Measurements from ENCODE around the gene ATP6AP2. TPM values are rescaled to one million over a fixed set of nuclear protein-coding genes. Genes with fewer than 3 reads are reported as not detected.
A peak's percentile ranks its signal among the peaks of the same experiment; 100 is the strongest.
"Not testable (repeated sequence)": the region's sequence is repeated elsewhere in the genome, so short reads cannot be mapped to it uniquely, and the experiment has no call there.

Gene ATP6AP2
- polyA plus RNA-seq, 1 experiment: 297 TPM

DNA sequence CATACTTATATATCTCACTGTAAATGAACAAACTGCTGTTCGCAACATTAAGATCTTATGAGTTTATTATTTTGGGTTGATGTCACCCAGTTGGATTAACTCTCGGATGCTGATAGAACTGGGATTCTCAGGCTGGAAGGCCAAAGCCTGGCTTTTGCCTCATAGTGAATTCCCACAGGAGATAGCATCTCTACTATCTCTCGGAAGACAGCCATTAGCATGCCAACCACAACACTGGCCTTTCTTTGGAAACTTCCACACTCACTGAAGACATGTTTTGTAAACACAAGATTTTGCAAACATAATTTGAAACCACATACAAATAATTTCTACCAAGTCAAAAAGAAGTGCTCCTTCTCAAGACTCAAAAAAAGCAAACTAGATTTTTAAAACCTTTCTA lies 4.5 kb upstream of the ATP6AP2 start:
- no peak overlapping the region for H3K4me3 ChIP-seq (ENCODE audit: low read depth, low read length)
- H3K36me3 ChIP-seq (ENCODE audit: control insufficient read depth, insufficient read depth, low read length): no peaks in the 10 kb centered on the region
- TF ChIP-seq, protein P1, sequence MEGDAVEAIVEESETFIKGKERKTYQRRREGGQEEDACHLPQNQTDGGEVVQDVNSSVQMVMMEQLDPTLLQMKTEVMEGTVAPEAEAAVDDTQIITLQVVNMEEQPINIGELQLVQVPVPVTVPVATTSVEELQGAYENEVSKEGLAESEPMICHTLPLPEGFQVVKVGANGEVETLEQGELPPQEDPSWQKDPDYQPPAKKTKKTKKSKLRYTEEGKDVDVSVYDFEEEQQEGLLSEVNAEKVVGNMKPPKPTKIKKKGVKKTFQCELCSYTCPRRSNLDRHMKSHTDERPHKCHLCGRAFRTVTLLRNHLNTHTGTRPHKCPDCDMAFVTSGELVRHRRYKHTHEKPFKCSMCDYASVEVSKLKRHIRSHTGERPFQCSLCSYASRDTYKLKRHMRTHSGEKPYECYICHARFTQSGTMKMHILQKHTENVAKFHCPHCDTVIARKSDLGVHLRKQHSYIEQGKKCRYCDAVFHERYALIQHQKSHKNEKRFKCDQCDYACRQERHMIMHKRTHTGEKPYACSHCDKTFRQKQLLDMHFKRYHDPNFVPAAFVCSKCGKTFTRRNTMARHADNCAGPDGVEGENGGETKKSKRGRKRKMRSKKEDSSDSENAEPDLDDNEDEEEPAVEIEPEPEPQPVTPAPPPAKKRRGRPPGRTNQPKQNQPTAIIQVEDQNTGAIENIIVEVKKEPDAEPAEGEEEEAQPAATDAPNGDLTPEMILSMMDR (IDR thresholded peaks at IDR 0.05; ENCODE audit: insufficient read depth, low read depth, low read length): no peak
- H3K27me3 ChIP-seq (ENCODE audit: control insufficient read depth, insufficient read depth, low read length): no peaks in the 10 kb centered on the region
- DNase-seq (ENCODE audit: low read depth): no peak
- POLR2A ChIA-PET: no interaction called here
- CTCF ChIA-PET: no interaction called here

DNA sequence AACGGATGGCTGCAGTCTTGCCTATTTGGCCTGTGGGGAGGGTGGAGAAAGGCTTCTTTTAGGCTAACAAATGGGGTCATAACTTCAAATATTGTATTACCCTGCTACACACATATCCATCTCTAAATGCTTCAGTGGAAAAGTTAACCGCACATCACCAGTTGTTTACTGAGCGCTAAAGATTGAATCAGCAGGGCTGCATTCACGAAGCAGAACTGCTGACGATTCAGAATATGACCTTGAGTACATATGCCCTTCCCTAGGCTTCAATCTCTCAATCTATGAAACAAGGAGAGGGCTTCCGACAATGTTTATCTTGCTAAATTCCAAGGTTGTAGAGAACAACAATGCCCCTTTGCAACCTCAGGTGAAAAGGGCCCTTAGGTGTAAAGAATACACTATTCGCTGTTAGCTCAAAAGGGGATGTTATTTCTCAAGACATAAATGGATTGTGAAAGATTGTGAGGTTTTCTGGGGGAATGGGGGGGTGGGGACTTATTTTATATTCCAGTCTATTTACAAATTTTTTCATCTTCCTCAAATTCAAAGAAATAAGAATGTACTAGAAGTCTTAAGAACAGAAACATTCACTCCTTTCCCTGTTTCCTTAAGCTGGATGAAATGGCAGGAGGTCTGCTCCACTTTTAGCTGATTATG lies 2.6 kb upstream of the ATP6AP2 start:
- POLR2A ChIA-PET: no interaction called here
- TF ChIP-seq, protein P1 (IDR thresholded peaks at IDR 0.05; ENCODE audit: insufficient read depth, low read depth, low read length): no peak
- DNase-seq (ENCODE audit: low read depth): no peak
- no peaks in the 10 kb centered on the region for H3K36me3 ChIP-seq (ENCODE audit: control insufficient read depth, insufficient read depth, low read length)
- CTCF ChIA-PET: interaction anchor here (1.0 kb wide), 1 partner anchor 11 kb away, joined by 3 read pairs; no protein-coding TSS in a partner anchor
- no peaks in the 10 kb centered on the region for H3K27me3 ChIP-seq (ENCODE audit: control insufficient read depth, insufficient read depth, low read length)
- H3K4me3 ChIP-seq (ENCODE audit: low read depth, low read length): no peak overlapping the region

DNA sequence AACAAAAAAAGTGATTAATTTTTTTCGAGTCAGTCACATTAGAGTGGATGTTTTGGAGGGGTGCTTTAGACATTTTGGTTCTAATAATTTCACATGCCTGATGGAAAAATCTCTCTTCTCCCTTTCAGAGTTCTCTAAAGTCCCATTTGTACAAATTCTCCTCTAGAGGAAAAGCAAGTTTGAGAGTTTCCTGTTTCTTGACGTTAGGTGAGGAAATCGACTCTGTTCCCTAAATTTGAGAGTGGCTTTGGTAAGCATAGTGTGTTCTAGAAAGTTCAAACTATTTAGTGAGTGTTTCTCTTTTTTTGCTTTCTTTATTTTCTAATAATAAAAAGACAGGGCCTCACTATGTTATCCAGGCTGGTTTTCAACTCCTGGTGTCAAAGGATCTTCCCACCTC lies 1.6 kb upstream of the ATP6AP2 start:
- H3K4me3 ChIP-seq (ENCODE audit: low read depth, low read length): no peak overlapping the region
- TF ChIP-seq, protein P1 (IDR thresholded peaks at IDR 0.05; ENCODE audit: insufficient read depth, low read depth, low read length): no peak
- ChIA-PET CTCF (interaction anchor here (1.0 kb wide), 1 partner anchor 10 kb away, joined by 3 read pairs; no protein-coding TSS in a partner anchor), POLR2A (no interaction called here)
- H3K27me3 ChIP-seq (ENCODE audit: control insufficient read depth, insufficient read depth, low read length): no peaks in the 10 kb centered on the region
- no peaks in the 10 kb centered on the region for H3K36me3 ChIP-seq (ENCODE audit: control insufficient read depth, insufficient read depth, low read length)
- DNase-seq (ENCODE audit: low read depth): no peak

DNA sequence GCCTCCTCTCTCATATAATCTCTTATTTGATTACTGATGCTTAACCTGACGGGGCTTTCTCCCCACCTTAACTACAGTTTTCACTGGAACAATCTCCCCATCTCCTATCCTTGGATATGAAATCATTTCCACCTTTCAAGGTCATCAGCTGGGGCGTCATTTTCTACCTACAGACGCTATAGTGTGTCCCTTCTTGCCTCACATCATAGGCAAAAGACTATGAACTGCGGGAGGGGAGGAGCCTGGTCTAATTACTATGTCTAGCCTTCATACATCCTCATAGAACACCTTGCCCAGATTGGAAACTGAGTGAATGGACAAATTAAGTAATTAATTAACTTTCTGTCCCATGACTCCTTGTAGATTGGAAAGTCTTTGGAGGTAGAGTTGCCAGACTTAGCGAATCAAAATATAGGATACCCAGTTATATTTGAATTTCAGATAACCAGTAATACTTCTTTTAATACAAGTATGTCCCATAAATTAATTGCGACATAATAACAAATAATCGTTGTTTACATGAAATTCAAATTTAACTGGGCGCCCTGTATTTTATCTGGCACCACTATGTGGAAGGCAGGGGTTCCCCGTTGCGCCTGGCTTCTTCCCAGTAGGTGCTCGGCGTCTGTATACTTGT lies 752 bp upstream of the ATP6AP2 start:
- ChIA-PET POLR2A (no interaction called here), CTCF (no interaction called here)
- Histone ChIP-seq H3K27me3 (ENCODE audit: control insufficient read depth, insufficient read depth, low read length) (no peaks in the 10 kb centered on the region), H3K4me3 (ENCODE audit: low read depth, low read length) (peak overlapping the region; percentile 60), H3K36me3 (ENCODE audit: control insufficient read depth, insufficient read depth, low read length) (no peaks in the 10 kb centered on the region)
- TF ChIP-seq, protein P1 (IDR thresholded peaks at IDR 0.05; ENCODE audit: insufficient read depth, low read depth, low read length): no peak
- DNase-seq (ENCODE audit: low read depth): no peak

DNA sequence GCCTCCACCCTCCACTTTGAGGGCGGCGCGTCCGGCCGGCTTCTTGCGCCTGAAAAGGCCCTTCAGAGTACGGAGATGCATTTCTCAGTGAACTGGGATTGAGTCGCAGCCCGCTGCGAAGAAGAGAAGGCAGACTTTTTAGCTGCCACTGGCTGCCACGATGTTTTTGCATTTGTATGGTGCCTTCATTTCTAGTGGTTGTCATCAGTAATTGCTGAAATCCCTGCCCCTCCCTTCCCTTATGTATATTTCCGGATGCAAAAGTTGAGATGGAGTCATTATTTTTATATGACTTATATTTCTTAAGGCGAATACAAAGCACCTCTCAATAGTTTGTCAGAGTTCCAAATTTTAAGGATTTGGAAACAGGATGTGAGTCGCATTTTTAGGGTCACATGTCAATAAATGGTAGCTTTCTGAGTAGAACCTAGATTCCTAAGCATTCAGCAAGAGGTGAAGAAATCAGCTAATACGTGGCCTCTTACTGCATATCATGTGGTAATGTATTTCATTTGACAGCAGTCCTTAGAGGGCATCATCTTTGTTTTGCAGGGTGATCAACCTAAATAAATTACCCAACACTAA lies 658 bp downstream of the ATP6AP2 start:
- no peak for DNase-seq (ENCODE audit: low read depth)
- H3K4me3 ChIP-seq (ENCODE audit: low read depth, low read length): peak overlapping the region; percentile 60
- CTCF ChIA-PET: no interaction called here
- no peaks in the 10 kb centered on the region for H3K36me3 ChIP-seq (ENCODE audit: control insufficient read depth, insufficient read depth, low read length)
- H3K27me3 ChIP-seq (ENCODE audit: control insufficient read depth, insufficient read depth, low read length): no peaks in the 10 kb centered on the region
- TF ChIP-seq, protein P1 (IDR thresholded peaks at IDR 0.05; ENCODE audit: insufficient read depth, low read depth, low read length): no peak
- POLR2A ChIA-PET: no interaction called here

DNA sequence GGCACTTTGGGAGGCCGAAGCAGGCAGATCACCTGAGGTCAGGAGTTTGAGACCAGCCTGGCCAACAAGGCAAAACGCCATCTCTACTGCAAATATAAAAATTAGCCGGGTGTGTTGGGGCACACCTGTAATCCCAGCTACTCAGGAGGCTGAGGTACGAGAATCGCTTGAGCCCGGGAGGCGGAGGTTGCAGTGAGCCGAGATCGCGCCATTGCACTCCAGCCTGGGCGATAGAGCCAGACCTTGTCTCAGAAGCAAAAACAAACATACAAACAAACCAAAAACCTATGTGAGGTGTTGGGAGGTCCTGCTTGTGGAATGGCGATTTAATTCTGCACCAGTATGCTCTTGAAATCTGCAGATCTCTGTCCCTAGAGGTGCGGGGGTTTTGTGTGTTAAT lies 1.4 kb downstream of the ATP6AP2 start:
- H3K36me3 ChIP-seq (ENCODE audit: control insufficient read depth, insufficient read depth, low read length); POLR2A ChIA-PET; DNase-seq (ENCODE audit: low read depth); H3K4me3 ChIP-seq (ENCODE audit: low read depth, low read length); H3K27me3 ChIP-seq (ENCODE audit: control insufficient read depth, insufficient read depth, low read length); CTCF ChIA-PET: not testable (repeated sequence)
